IMR-90 (cell line): ENCODE results near the gene C3orf85.

Experiments
- CEBPB ChIP-seq: IDR thresholded peaks from 2 replicates; pipeline ENCODE4 v1.6.1; 2012; ENCODE audit warnings: low read depth, low read length, improper control_type of control experiment
- CTCF ChIP-seq: conservative IDR thresholded peaks from 2 replicates; pipeline ENCODE4 v1.5.1; 2012; ENCODE audit warnings: mild to moderate bottlenecking, low read depth, low read length, improper control_type of control experiment
- ELK1 ChIP-seq: fragments of 150-350 bp; IDR thresholded peaks from 2 replicates; pipeline ENCODE4 v1.6.1; 2016; ENCODE audit warnings: low read depth, mild to moderate bottlenecking, low read length, moderate library complexity, borderline replicate concordance
- MAFK ChIP-seq: IDR thresholded peaks from 2 replicates; pipeline ENCODE4 v1.6.1; 2012; ENCODE audit warnings: low read depth, low read length, improper control_type of control experiment
- POLR2A ChIP-seq: IDR thresholded peaks from 2 replicates; pipeline ENCODE4 v1.6.1; 2012; ENCODE audit warnings: mild to moderate bottlenecking, low read depth, low read length
- RAD21 ChIP-seq: IDR thresholded peaks from 2 replicates; pipeline ENCODE4 v1.6.1; 2012; ENCODE audit warnings: low read length, improper control_type of control experiment
- RCOR1 ChIP-seq: IDR thresholded peaks from 2 replicates; pipeline ENCODE4 v1.6.1; 2012; ENCODE audit warnings: mild to moderate bottlenecking, low read length, improper control_type of control experiment; ENCODE audit not compliant: insufficient replicate concordance
- RFX5 ChIP-seq: IDR thresholded peaks from 2 replicates; pipeline ENCODE4 v1.8.0; 2012; ENCODE audit warnings: low read depth, mild to moderate bottlenecking, low read length, moderate library complexity
- SMC3 ChIP-seq: fragments of 150-350 bp; IDR thresholded peaks from 2 replicates; pipeline ENCODE4 v1.6.1; 2016; ENCODE audit warnings: low read depth, mild to moderate bottlenecking, antibody characterized with exemption, low read length, moderate library complexity
- USF2 ChIP-seq: fragments of 150-350 bp; IDR thresholded peaks from 2 replicates; pipeline ENCODE4 v1.6.1; 2017; ENCODE audit warnings: mild to moderate bottlenecking, antibody characterized with exemption, low read length, low read depth

- TF ChIP-seq RCOR1 = no peak
- TF ChIP-seq POLR2A = no peak
- TF ChIP-seq CTCF = no peak
- no peak for TF ChIP-seq CEBPB
- no peak for TF ChIP-seq ELK1
- TF ChIP-seq SMC3 = no peak
- no peak for TF ChIP-seq USF2
- TF ChIP-seq MAFK = no peak
- no peak for TF ChIP-seq RFX5
- TF ChIP-seq RAD21 = no peak
Measured at GRCh38 chr3:109089265-109089664, 47.3 kb upstream of the C3orf85 start.
